Body of pancreas (tissue), 4 donors: Measurements from ENCODE around the gene TSNAX.

Source experiments
- CTCF ChIP-seq, 7 experiments: fragments of 450-650 bp in 4 of 7; fragments of 200-600 bp in 3 of 7; sonication (generic) in 3 of 7; IDR thresholded peaks; one replicate each; pipeline ENCODE4 v1.5.1; 2016 to 2019; ENCODE audit warnings: antibody characterized with exemption in 7 of 7
- POLR2A ChIP-seq, 3 donors: fragments of 450-650 bp; IDR thresholded peaks; one replicate each; pipeline ENCODE4 v1.6.1; 2016; ENCODE audit warnings: antibody characterized with exemption in 3 of 3, mild to moderate bottlenecking in 2 of 3

GRCh38 chr1:231584921-231585320, 56.5 kb downstream of the TSNAX start:
- no peak for TF ChIP-seq POLR2A (IDR thresholded peaks at IDR 0.05)
- TF ChIP-seq CTCF (IDR thresholded peaks at IDR 0.05), result no peak
